Astrocyte of the cerebellum (primary cell): ENCODE results near the gene UIMC1.

Experiments used
- DNase-seq: peaks from one replicate; pipeline ENCODE4 v3.0.0-alpha.2; 2011; ENCODE audit warnings: low read depth
- H3K4me3 ChIP-seq: 2 replicates; pipeline ENCODE4 v1.5.1; 2011; ENCODE audit warnings: mild to moderate bottlenecking, low read depth, low read length, moderate library complexity
- CTCF ChIP-seq: IDR thresholded peaks from 2 replicates; pipeline ENCODE4 v1.5.1; 2012; ENCODE audit warnings: low read length, low read depth, moderate library complexity, mild to moderate bottlenecking; ENCODE audit errors: missing control alignments
- in situ Hi-C: cut with HindIII; loops from 2 replicates; pipeline ENCODE4 v1.10.0; 2017; ENCODE audit warnings: low sequenced_read_pairs

UIMC1 gene

GRCh38 chr5:176899296-176899891, 107.2 kb downstream of the UIMC1 start, which contains the start of gene HK3:
TSS of gene HK3 (minus strand) at chr5:176899346. CDS start at chr5:176896159, 3,187 bp downstream.
- TF ChIP-seq CTCF = no peak
- no peak for DNase-seq
- no peak within 1 kb of the TSS for H3K4me3 ChIP-seq
- in situ Hi-C loops = no loop called here

GRCh38 chr5:176897263-176897662, 109.3 kb downstream of the UIMC1 start:
- in situ Hi-C loops = no loop called here
- DNase-seq = no peak
- H3K4me3 ChIP-seq = no peak overlapping the region
- no peak for TF ChIP-seq CTCF

DNA sequence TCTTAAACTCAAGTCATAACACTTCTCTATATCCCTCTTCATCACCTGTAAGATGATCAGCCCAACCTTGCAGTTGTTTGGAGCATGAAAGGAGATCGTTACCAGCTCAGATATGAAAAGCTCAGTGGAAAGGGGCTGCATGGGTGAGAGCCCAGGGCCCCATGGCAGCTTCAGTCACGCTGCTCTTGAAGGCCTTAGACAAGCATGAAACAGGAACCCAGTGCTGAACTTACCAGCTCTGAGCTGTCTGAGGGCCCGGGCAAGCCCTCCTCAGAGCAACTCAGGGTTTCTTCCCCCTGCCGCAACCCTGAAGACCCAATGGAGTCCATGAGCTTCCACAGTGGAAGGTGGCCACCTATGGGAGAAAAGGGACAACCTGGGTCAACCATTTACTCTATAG, 110.7 kb downstream of the UIMC1 start:
- no peak for TF ChIP-seq CTCF
- in situ Hi-C loops = no loop called here
- DNase-seq = no peak
- H3K4me3 ChIP-seq = no peak overlapping the region

DNA sequence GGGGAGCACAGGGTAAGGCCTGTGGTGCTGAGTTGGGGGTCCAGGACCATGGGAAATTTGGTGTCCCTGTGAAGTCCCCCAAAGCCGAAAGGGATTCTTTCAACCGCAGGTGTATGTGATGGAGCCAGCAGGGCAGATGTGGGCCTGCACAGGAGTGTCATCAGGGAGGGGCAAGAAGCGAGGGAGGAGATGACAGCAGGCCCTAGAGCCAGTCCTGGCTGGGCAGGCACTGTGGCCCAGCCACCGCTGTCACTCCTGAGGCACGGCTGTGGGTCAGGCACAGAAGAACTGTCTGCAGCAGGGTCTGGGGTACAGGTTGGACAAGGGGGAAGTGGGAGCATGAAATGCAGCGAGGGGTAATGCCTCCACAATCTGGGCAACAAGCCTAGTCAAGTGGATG, 112.3 kb downstream of the UIMC1 start:
- DNase-seq = no peak
- in situ Hi-C loops = no loop called here
- H3K4me3 ChIP-seq = no peak overlapping the region
- TF ChIP-seq CTCF = no peak

DNA sequence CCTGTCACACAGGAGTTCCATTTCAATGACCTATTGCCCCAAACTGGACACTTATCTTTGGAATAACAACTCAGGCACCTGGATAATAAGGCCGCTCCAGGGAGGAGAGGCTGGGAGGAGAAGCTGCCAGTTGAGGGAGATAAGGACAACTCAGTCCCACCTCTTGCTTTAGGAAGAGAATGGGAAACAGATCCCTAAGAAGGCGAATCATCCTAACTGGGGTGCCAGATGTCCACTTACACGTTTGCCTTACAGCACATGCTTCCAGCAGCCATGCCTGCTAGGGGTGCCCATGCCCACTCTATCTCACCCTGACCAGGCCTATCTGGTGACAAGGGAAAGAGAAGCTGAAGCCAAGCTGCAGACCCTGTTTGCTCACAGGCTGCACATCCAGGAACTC, 113.9 kb downstream of the UIMC1 start:
- TF ChIP-seq CTCF = no peak
- no peak for DNase-seq
- in situ Hi-C loops = no loop called here
- no peak overlapping the region for H3K4me3 ChIP-seq

DNA sequence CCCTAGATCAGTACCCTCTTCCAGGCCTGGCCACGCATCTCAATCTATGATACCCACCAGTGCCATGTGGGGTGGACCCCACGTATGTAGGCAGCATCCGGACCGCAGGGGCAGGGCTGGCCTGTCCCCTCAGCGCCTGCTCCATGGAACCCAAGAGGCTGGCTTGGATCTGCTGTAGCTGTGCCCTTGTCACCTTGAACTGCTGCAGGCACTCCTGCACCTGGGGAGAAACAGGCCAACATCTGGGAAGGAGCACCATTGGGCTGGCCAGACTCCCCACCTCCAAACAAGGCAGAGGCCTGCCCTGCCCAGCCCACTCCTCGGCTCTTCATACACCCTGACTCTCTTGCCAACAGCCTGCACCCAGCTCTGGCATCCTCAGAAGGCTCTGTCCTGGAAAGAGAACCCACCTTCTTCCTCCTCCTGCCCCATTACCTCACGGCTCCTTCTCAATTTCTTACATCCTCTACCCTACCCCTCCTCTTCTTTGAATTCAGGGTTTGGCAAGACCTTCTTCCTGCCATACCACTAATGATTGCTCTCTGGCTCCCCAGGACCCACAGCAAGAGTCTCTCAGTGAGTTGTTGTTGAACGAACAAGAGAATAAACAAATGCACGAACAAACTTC, 115.1 kb downstream of the UIMC1 start:
- in situ Hi-C loops = no loop called here
- no peak overlapping the region for H3K4me3 ChIP-seq
- no peak for DNase-seq
- TF ChIP-seq CTCF = no peak
